ENCODE data around the gene SLC4A8.

SLC4A8 gene

DNA sequence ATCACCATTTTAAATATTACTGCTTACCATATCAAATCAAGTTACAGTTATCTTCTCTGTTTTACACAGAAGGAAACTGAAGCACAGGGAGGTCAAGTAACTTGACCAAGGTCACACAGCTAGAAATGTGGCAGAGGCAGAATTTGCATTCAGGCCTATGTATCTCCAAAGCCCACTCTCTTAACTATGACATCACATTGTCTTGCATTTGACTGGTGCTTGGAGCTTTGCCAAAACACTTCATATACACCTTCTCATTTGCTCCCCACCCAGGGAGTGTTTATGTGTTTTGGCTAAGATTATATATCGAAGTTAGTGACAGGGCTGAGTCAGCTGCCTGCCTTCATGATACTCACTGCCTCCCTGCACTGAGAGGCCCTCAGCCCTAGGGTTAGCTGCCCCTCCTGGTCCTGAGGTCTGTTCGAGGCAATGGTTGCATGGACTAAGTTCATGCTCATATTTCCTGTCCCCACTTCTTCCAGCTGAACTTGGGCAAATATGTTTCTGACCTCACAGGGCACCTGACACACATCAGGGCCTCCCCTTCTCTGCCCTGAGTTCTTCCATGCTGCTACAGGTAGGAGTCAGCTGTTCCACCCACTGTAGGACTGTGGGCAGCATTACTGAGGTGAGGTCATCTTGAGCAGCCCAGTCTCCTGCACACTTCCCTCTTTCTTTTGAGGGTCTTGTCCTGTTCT, 35.2 kb upstream of the SLC4A8 start:
- Mint-ChIP-seq H3K27ac (peak overlapping the region; percentile 93 to 97), H3K27me3 (no peaks in the 10 kb centered on the region)

GRCh38 chr12:51390457-51390856, 34.2 kb upstream of the SLC4A8 start:
- ATAC-seq (replicated peaks), result no peak
- Mint-ChIP-seq H3K4me3 (peak overlapping the region; percentile 95 to 100), H3K9me3 (no peaks in the 10 kb centered on the region), H3K36me3 (ENCODE audit: insufficient read depth) (peaks cover 3% of the 10 kb centered on the region), H3K4me1 (ENCODE audit: low read depth in 2 of 2) (peaks cover 63 to 65% of the 10 kb centered on the region in 2 donors), H3K27me3 (no peaks in the 10 kb centered on the region), H3K27ac (peak overlapping the region; percentile 93 to 97)
- DNase-seq, result no peak

More for the DNA sequence above, 35.2 kb upstream of the SLC4A8 start:
- Mint-ChIP-seq H3K4me3 (peak overlapping the region in 1 of 2 donors; percentile 100), H3K9me3 (no peaks in the 10 kb centered on the region), H3K36me3 (ENCODE audit: insufficient read depth) (no peaks in the 10 kb centered on the region), H3K4me1 (ENCODE audit: low read depth in 2 of 2) (peaks cover 53 to 58% of the 10 kb centered on the region in 2 donors)
- ATAC-seq (replicated peaks), result peak; percentile 4
- no peak for DNase-seq

- Mint-ChIP-seq H3K4me3 (peak overlapping the region; percentile 95 to 100), H3K27me3 (no peaks in the 10 kb centered on the region), H3K27ac (peak overlapping the region; percentile 93 to 97), H3K4me1 (ENCODE audit: low read depth in 2 of 2) (peaks cover 68 to 69% of the 10 kb centered on the region in 2 donors), H3K9me3 (no peaks in the 10 kb centered on the region), H3K36me3 (ENCODE audit: insufficient read depth) (peaks cover 3% of the 10 kb centered on the region)
- ATAC-seq (replicated peaks) (peak; percentile 7), DNase-seq (peak in 1 of 3 experiments; percentile 21)
These were observed 33.7 kb upstream of the SLC4A8 start for GRCh38 chr12:51390891-51391282.

DNA sequence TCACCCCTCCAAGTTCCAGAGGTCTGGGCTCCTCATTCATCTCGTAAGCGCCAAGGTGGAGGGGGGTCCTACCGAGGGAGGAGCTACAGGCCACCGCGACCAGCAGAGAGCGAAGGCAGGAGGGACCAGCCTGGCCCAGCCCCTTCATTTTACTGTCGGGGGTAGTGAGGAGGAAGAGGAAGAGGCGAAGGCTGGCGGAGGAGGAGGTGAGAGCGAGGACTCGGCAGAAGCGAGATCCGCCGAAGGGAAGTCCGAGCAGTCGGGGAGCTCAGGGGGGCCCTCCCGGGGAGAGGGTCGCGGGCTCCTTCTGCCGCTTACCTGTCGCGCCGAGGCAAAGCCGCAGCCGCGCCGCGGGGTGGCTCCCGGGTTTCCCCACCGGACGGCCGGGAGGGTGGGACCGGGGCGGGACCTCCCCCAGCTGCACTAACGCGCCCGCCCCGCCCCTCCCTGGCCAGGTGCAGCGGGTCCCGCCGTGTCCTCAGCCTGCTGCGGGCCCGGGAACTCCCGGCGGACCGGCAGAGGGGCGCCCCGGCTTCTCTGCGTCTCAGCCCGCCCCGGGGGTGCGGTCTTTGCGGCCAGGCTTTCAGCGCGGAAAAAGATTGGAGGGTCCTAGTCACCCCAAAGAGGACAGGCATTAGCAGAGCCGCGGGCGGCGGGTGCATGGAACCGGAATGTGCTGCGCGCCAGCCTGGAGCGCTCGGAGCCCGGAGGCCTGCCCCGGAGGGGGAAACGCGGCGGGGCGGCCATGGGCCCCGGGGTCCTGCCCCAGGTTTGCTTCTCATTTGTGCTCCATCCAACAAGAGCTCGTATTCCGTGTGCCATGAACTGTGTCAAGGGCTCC, 33.1 kb upstream of the SLC4A8 start, which contains the start of gene GALNT6:
TSS of gene GALNT6 (minus strand) at position 124 of the 841 bp plus-strand sequence. CDS start 11,625 bp downstream, outside the sequence.
- peak within 1 kb of the TSS; percentile 95 to 100 for H3K4me3 Mint-ChIP-seq
- H3K27ac Mint-ChIP-seq, result peak within 1 kb of the TSS; percentile 93 to 97
- ATAC-seq (replicated peaks) (peak; percentile 69), DNase-seq (peak; percentile 58 to 66 (median 62))
- H3K27me3 Mint-ChIP-seq, result no peaks in the 10 kb centered on the region
- H3K4me1 Mint-ChIP-seq (ENCODE audit: low read depth in 2 of 2), result peaks cover 68 to 70% of the 10 kb centered on the region in 2 donors
- H3K9me3 Mint-ChIP-seq, result no peaks in the 10 kb centered on the region
- peaks cover 3% of the 10 kb centered on the region for H3K36me3 Mint-ChIP-seq (ENCODE audit: insufficient read depth)

DNA sequence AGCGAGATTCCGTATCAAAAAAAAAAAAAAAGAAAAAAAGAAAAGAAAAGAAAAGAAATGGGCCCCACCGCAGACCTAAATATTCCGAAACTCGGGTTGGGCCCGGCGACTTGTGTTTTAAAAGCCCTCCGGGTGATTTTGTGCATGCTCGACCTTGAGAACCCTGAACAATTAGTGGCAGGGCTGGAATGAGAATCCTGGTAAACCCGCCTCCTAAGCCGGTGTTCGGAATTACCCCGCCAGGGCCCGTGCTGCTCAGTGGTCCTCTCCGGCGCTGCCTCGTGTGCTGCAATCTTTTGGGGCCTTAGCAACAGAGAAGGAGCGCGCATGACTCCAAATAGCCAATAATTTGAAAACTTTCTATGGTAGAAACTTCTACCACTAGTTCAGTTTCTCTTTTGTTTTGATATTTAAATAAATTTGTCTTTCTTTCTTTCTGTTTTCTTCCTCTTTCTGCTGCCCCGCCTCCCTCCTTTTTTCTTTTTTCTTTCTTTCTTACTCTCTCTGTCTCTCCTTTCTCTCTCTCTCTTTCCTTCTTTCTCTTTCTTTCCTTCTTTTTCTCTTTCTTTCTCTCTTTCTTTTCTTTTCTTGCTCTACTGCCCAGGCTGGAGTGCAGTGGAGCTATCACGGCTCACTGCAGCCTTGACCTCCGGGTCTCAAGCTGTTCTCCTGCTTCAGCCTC, 31.9 kb upstream of the SLC4A8 start:
- Mint-ChIP-seq H3K27ac (peak overlapping the region; percentile 93 to 97), H3K9me3 (no peaks in the 10 kb centered on the region), H3K4me3 (peak overlapping the region; percentile 95 to 100), H3K4me1 (ENCODE audit: low read depth in 2 of 2) (peaks cover 66% of the 10 kb centered on the region in 2 donors), H3K36me3 (ENCODE audit: insufficient read depth) (peaks cover 3% of the 10 kb centered on the region), H3K27me3 (no peaks in the 10 kb centered on the region)
- DNase-seq (no peak), ATAC-seq (replicated peaks) (no peak)

DNA sequence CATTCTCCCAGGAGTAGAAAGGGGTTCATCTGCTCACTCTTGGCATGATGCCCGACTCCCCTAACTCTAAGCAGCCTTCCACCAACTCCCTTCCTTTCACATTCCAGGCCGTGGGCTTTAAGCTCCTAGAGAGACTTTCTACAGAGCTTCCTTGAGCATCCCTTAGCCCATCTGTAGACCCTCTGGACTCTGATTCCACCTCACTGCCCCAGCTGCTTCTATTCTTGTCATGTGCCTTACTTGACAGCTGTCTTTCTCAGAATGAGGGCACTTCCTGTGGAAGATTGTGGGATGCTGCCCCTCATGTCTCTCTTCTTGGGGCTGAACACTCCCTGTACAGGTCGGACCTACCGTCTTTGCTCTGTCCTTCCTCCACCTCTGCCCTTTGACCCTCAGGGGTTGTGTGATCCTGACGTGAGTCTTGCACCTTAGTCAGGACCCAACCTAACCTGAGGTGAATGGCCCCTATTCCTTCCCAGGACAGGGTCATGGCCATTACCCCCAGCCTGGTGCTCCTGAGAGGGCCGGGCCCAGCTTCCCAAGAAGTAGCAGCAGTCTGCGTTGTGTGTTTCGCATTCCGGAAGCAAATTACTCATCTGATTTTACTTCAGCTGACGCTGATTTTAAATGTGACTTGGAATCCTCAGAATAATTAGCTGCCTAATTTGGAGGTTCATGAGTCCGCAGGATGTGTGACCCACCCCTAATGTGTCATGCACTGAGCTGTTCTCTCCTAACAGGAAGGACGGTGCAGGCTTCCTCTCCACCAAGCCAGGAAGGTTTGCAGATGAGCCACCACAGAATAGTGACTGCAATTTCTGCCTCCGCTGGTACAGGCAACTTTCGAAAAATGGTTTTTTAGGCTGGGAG, 30.7 kb upstream of the SLC4A8 start:
- ATAC-seq (replicated peaks), result peak; percentile 63
- peak; percentile 33 to 41 (median 35) for DNase-seq
- Mint-ChIP-seq H3K4me1 (ENCODE audit: low read depth in 2 of 2) (peaks cover 56% of the 10 kb centered on the region in 2 donors), H3K9me3 (no peaks in the 10 kb centered on the region), H3K4me3 (peak overlapping the region; percentile 95 to 100), H3K36me3 (ENCODE audit: insufficient read depth) (peaks cover 3% of the 10 kb centered on the region), H3K27me3 (no peaks in the 10 kb centered on the region), H3K27ac (peak overlapping the region; percentile 93 to 97)

GRCh38 chr12:51395283-51396230, 29.1 kb upstream of the SLC4A8 start:
- no peaks in the 10 kb centered on the region for H3K9me3 Mint-ChIP-seq
- peaks cover 41 to 46% of the 10 kb centered on the region in 2 donors for H3K4me1 Mint-ChIP-seq (ENCODE audit: low read depth in 2 of 2)
- DNase-seq, result peak in 1 of 3 experiments; percentile 17
- peak overlapping the region; percentile 93 to 97 for H3K27ac Mint-ChIP-seq
- H3K4me3 Mint-ChIP-seq, result peak overlapping the region; percentile 95 to 100
- peak; percentile 18 for ATAC-seq (replicated peaks)
- H3K36me3 Mint-ChIP-seq (ENCODE audit: insufficient read depth), result peaks cover 3% of the 10 kb centered on the region
- no peaks in the 10 kb centered on the region for H3K27me3 Mint-ChIP-seq

DNA sequence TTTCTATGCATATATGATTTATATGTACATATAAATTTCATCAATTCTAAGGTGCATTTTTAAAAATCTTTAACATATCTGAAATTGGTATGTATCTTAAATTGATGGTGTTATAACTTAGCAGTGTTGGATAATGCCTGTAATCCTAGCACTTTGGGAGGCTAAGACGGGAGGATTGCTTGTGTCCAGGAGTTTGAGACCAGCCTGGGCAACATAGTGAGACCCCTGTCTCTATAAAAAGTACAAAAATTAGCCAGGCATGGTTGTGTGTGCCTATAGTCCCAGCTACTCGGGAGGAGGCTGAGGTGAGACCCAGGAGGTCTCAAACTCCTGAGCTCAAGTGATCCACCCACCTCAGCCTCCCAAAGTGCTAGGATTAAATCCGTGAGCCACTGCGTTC, 27.0 kb upstream of the SLC4A8 start:
- H3K9me3 Mint-ChIP-seq, result no peaks in the 10 kb centered on the region
- DNase-seq (no peak), ATAC-seq (replicated peaks) (no peak)
- H3K36me3 Mint-ChIP-seq (ENCODE audit: insufficient read depth), result peaks cover 3% of the 10 kb centered on the region
- peaks cover 30 to 36% of the 10 kb centered on the region in 2 donors for H3K4me1 Mint-ChIP-seq (ENCODE audit: low read depth in 2 of 2)
- no peaks in the 10 kb centered on the region for H3K27me3 Mint-ChIP-seq
- no peak overlapping the region for H3K27ac Mint-ChIP-seq
- no peak overlapping the region for H3K4me3 Mint-ChIP-seq

DNA sequence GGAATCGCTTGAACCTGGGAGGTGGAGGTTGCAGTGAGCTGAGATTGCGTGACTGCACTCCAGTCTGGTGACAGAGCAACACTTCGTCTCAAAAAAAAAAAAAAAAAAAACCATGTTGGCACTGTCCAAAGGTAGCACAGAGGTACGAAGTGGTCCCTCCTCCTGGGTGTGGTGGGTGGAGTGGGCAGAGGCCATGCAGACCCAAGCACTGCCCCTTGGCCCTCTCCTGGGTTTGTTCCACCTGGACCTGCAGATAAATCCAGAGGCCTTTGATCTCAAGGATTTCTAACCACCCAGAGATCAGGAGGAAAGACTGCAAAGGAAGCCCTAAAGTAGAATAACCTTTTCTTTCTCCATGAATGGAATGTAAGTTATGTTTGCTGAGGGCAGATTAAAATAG, 24.7 kb upstream of the SLC4A8 start:
- Mint-ChIP-seq H3K36me3 (ENCODE audit: insufficient read depth) (peaks cover under 1% of the 10 kb centered on the region), H3K4me3 (no peak overlapping the region), H3K27ac (no peak overlapping the region), H3K4me1 (ENCODE audit: low read depth in 2 of 2) (peaks cover 14 to 15% of the 10 kb centered on the region in 2 donors), H3K27me3 (no peaks in the 10 kb centered on the region), H3K9me3 (no peaks in the 10 kb centered on the region)
- DNase-seq (no peak), ATAC-seq (replicated peaks) (no peak)

GRCh38 chr12:51401020-51401419, 23.6 kb upstream of the SLC4A8 start:
- H3K27ac Mint-ChIP-seq, result no peak overlapping the region

GRCh38 chr12:51401486-51401885, 23.1 kb upstream of the SLC4A8 start:
- H3K36me3 Mint-ChIP-seq (ENCODE audit: insufficient read depth), result no peaks in the 10 kb centered on the region
- H3K9me3 Mint-ChIP-seq, result no peaks in the 10 kb centered on the region
- no peak overlapping the region for H3K27ac Mint-ChIP-seq
- no peaks in the 10 kb centered on the region for H3K27me3 Mint-ChIP-seq
- DNase-seq, result no peak
- H3K4me3 Mint-ChIP-seq, result no peak overlapping the region
- ATAC-seq (replicated peaks), result no peak
- peaks cover 0 to 5% of the 10 kb centered on the region in 2 donors for H3K4me1 Mint-ChIP-seq (ENCODE audit: low read depth in 2 of 2)

More at GRCh38 chr12:51401020-51401419, 23.6 kb upstream of the SLC4A8 start:
- ATAC-seq (replicated peaks) (no peak), DNase-seq (no peak)
- Mint-ChIP-seq H3K4me3 (no peak overlapping the region), H3K36me3 (ENCODE audit: insufficient read depth) (no peaks in the 10 kb centered on the region), H3K27me3 (no peaks in the 10 kb centered on the region), H3K9me3 (no peaks in the 10 kb centered on the region), H3K4me1 (ENCODE audit: low read depth in 2 of 2) (peaks cover 3 to 8% of the 10 kb centered on the region in 2 donors)

DNA sequence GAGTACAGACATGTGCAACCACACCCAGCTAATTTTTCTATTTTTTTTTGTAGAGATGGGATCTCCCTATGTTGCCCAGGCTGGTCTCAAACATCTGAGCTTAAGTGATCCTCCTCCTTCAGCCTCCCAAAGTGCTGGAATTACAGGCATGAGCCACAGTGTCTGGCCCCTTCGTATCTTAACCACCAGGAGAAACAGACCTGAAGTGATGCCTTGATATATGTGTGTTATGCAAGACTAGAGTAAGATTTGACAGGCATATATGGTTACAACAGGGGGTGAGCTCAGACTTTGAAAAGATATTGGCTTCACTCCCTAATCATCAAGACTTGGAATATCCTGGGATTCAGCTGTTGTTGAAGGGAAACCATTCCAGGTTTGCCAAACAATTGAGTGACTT, 22.7 kb upstream of the SLC4A8 start:
- H3K9me3 Mint-ChIP-seq, result no peaks in the 10 kb centered on the region
- DNase-seq, result no peak
- H3K36me3 Mint-ChIP-seq (ENCODE audit: insufficient read depth), result no peaks in the 10 kb centered on the region
- H3K4me3 Mint-ChIP-seq, result no peak overlapping the region
- no peaks in the 10 kb centered on the region for H3K27me3 Mint-ChIP-seq
- no peak overlapping the region for H3K27ac Mint-ChIP-seq
- ATAC-seq (replicated peaks), result no peak
- H3K4me1 Mint-ChIP-seq (ENCODE audit: low read depth in 2 of 2), result peaks cover 0 to 5% of the 10 kb centered on the region in 2 donors
